ENCODE measurements around the gene CTSK.
"Not testable (repeated sequence)": the region's sequence is repeated elsewhere in the genome, so short reads cannot be mapped to it uniquely, and the experiment has no call there.

Gene CTSK

DNA sequence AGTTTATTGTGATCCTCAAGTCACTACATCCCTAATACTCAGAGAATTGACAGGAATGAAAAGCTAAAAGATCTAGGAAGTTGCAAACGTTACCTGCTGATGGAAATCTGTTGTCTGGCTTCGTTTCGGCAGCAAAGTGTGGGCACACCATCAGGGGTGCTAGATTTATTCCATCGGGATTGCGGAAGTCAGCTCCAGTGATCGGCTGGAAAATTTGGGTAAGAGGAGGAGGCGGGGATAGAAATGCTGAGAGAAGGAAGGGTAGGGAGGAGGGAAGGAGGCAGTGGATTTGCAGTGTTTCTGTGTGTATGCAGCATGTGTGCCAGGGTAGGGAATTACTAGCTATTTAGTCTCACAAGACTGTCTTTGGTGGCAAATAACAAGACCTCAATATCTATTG, at the start of gene CTSK:
TSS of gene CTSK (minus strand) at position 140 of the 400 bp plus-strand sequence. CDS start 1,455 bp downstream, outside the sequence.
- H3K36me3 Mint-ChIP-seq, result peaks cover 7% of the 10 kb centered on the region
- H3K27me3 Mint-ChIP-seq, result no peaks in the 10 kb centered on the region
- H3K27ac Mint-ChIP-seq, result no peak within 1 kb of the TSS
- no peaks in the 10 kb centered on the region for H3K9me3 Mint-ChIP-seq
- ATAC-seq, result no peak
- H3K4me3 Mint-ChIP-seq, result no peak within 1 kb of the TSS
- H3K4me1 Mint-ChIP-seq, result peaks cover 6% of the 10 kb centered on the region

DNA sequence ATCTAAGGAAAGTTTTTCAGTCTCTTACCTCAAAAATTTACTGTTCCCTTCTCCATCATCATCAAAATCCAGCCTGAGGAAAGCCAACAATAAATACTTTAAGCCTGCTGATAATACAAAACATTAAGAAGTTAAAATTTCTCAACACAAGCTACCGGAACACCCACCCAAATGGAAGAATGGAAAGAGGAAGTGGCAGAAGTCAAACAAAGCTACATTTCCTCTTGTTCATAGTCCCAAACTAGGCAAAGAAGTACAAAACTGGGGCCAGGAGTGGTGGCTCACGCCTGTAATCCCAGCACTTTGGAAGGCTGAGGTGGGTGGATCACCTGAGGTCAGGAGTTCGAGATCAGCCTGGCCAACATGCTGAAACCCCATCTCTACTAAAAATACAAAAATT, 44.7 kb upstream of the CTSK start:
- Mint-ChIP-seq H3K27ac (peak overlapping the region; percentile 57), H3K36me3 (peaks cover 39% of the 10 kb centered on the region), H3K4me1 (peaks cover 19% of the 10 kb centered on the region)
- H3K4me3 Mint-ChIP-seq, H3K9me3 Mint-ChIP-seq, H3K27me3 Mint-ChIP-seq, ATAC-seq: not testable (repeated sequence)

DNA sequence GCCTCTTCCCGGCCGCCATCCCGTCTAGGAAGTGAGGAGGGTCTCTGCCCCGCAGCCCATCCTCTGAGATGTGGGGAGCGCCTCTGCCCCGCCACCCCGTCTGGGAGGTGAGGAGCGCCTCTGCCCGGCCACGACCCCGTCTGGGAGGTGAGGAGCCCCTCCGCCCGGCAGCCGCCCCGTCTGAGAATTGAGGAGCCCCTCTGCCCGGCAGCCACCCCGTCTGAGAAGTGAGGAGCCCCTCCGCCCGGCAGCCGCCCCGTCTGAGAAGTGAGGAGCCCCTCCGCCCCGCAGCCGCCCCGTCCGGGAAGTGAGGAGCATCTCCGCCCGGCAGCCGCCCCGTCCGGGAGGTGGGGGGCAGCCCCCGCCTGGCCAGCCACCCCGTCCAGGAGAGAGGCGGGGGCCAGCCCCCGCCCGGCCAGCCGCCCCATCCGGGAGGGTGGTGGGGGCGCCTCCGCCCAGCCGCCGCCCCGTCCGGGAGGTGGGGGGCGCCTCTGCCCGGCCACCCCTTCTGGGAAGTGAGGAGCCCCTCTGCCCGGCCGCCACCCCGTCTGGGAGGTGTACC, 42.8 kb upstream of the CTSK start:
- H3K27me3 Mint-ChIP-seq, H3K9me3 Mint-ChIP-seq, ATAC-seq, H3K4me3 Mint-ChIP-seq, H3K27ac Mint-ChIP-seq: not testable (repeated sequence)
- Mint-ChIP-seq H3K36me3 (peaks cover 52% of the 10 kb centered on the region), H3K4me1 (peaks cover 24% of the 10 kb centered on the region)

DNA sequence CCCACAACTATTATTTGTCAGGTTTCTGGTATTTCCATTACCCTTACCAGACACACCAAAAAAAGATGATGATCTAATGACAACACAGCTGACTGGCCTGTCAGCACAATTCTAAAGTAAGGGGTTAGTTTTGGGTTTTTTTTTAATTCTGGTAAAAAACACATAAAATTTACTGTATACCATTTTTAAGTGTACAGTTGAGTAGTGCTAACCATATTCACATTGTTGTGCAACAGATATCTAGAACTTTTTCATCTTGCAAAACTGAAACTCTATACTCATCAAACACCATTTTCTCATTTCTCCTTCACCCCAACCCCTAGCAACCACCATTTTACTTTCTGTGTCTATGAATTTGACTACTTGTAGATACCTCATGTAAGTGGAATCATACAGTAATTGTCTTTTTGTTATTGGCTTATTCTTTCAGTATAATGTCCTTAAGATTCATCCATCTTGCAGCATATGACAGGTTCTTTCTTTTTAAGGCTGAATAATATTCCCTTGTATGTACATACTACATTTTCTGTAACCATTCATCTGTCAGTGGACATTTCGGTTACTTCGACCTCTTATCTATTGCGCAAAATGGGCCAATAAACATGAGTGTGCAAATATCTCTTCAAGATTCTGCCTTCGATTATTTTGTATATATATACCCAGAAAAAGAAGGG, 38.5 kb upstream of the CTSK start:
- no peak overlapping the region for H3K4me3 Mint-ChIP-seq
- H3K9me3 Mint-ChIP-seq, result no peaks in the 10 kb centered on the region
- peaks cover 42% of the 10 kb centered on the region for H3K36me3 Mint-ChIP-seq
- no peaks in the 10 kb centered on the region for H3K27me3 Mint-ChIP-seq
- peaks cover 5% of the 10 kb centered on the region for H3K4me1 Mint-ChIP-seq
- ATAC-seq, result no peak
- no peak overlapping the region for H3K27ac Mint-ChIP-seq

DNA sequence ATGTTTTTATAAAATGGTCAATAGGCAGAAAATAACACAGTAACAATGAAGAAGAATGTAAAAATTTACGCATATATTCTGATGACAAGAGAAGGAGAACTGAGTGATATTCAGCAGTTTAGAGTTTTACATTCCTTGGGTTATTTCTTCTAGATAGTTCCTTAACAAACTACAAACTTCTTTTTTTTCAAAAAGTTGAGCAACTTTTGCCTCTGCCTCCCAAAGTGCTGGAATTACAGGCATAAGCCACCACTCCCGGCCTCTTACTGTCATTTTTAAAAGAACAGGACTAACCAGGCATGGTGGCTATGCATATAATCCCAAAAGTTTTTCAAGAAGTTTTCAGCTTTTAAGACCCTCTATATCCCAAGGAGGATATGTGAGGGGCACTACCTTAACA, 35.4 kb upstream of the CTSK start:
- Mint-ChIP-seq H3K27ac (no peak overlapping the region), H3K36me3 (peaks cover 58% of the 10 kb centered on the region), H3K27me3 (no peaks in the 10 kb centered on the region), H3K4me3 (no peak overlapping the region), H3K4me1 (peaks cover 5% of the 10 kb centered on the region), H3K9me3 (no peaks in the 10 kb centered on the region)
- ATAC-seq, result no peak

DNA sequence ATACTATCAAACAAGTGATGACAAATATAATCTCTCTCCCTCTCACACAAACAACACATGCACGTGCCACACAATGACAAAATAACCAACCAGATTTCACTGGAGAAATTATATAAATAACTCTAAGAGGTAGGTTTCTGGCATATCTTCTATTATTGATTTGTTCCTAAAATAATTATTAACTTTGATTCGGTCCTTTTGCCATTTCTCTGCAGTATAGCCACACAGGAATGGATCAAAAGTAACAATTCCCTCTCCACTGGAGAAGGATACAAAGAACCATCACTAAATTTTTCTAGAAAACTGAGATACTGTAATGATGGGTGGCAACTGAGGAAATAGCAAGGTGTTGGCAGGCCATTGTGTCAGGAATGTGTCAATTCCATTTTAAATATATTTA, 34.9 kb upstream of the CTSK start:
- peaks cover 60% of the 10 kb centered on the region for H3K36me3 Mint-ChIP-seq
- peaks cover 5% of the 10 kb centered on the region for H3K4me1 Mint-ChIP-seq
- no peak overlapping the region for H3K27ac Mint-ChIP-seq
- no peaks in the 10 kb centered on the region for H3K9me3 Mint-ChIP-seq
- ATAC-seq, result no peak
- H3K4me3 Mint-ChIP-seq, result no peak overlapping the region
- H3K27me3 Mint-ChIP-seq, result no peaks in the 10 kb centered on the region

DNA sequence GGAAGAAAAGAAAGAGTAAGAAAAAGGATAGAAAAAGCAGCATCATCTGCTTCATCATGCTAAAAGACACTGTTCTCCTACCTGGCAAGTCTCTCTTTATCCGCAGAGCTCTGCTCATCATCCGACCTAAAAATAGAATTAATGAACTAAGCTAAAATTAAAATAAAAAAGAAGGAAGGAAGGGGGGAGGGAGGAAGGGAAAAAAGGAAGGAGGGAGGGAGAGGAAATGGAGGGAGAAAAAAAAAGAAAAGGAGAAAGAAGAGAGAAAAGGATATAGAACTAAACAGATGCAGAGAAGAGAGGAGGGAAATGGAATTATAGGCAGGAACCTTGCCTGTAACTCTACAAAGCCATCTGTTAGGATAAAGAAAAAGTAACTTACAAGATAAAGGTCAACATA, 34.3 kb upstream of the CTSK start:
- Mint-ChIP-seq H3K9me3 (no peaks in the 10 kb centered on the region), H3K27ac (no peak overlapping the region), H3K36me3 (peaks cover 60% of the 10 kb centered on the region), H3K27me3 (no peaks in the 10 kb centered on the region), H3K4me3 (no peak overlapping the region), H3K4me1 (peaks cover 5% of the 10 kb centered on the region)
- no peak for ATAC-seq

DNA sequence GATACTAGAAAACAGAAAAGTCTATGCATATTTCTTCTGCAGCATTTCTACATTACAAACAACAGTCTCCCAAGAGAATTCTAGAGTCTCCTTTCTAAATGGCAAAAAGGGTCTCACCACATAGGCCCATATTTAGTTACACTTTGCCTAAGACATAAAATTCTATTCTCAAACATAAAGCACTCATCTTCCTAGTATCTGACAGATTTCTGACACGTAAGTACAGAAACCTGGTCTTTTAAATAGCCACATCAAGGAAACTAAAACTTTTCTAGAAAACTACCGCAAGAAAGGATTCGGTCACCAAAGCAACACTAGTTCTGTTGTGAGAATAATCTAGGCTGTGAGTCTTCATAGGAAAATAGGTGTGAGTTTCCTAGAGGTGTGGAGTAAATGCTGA, 33.6 kb upstream of the CTSK start:
- ATAC-seq, result no peak
- Mint-ChIP-seq H3K27me3 (no peaks in the 10 kb centered on the region), H3K4me3 (no peak overlapping the region), H3K36me3 (peaks cover 61% of the 10 kb centered on the region), H3K4me1 (peaks cover 2% of the 10 kb centered on the region), H3K27ac (no peak overlapping the region), H3K9me3 (no peaks in the 10 kb centered on the region)

DNA sequence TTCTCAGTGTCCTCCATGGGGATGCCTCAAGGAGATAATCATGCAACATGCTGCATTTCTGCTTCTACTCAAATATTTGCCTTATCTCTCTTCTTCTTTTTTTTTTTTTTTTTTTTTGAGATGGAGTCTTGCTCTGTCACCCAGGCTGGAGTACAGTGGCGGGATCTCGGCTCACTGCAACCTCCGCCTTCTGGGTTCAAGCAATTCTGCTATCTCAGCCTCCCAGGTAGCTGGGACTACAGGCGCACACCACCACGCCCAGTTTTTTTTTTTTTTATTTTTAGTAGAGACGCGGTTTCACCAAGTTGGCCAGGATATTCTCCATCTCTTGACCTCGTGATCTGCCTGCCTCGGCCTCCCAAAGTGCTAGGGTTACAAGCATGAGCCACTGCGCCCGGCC, 32.8 kb upstream of the CTSK start:
- not testable (repeated sequence) for H3K4me1 Mint-ChIP-seq, ATAC-seq, H3K27ac Mint-ChIP-seq, H3K9me3 Mint-ChIP-seq, H3K27me3 Mint-ChIP-seq, H3K4me3 Mint-ChIP-seq
- peaks cover 63% of the 10 kb centered on the region for H3K36me3 Mint-ChIP-seq

DNA sequence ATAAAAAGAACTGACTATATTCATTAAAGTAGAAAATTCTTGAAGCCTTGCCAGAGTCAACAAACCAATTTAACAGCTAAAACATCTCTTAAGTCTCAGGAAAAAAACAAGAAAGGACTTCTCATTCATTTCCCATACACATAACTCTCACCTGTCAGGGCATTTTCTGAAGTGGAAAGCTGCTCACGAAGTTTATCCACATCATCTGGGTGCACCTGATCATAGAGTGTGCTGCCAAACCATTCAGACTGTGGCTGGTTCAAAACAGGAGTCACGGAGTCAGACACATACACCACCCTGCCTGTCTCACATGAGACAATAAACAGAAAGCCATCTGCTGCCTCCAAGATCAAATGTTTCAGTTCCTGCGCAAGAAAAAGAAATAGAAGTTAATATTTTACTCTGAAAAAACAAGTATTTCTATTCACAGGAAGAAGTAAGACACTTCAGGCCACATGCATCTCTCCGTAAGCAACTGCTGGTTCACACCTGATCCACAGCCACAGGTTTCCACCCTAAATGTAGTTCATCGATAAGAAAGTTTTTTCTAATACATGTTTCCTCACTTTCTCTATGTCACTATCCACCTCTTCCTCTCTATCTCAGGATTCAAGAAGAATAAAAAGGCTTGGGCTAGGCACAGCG, 28.2 kb upstream of the CTSK start:
- H3K27ac Mint-ChIP-seq, result no peak overlapping the region
- peaks cover 79% of the 10 kb centered on the region for H3K36me3 Mint-ChIP-seq

DNA sequence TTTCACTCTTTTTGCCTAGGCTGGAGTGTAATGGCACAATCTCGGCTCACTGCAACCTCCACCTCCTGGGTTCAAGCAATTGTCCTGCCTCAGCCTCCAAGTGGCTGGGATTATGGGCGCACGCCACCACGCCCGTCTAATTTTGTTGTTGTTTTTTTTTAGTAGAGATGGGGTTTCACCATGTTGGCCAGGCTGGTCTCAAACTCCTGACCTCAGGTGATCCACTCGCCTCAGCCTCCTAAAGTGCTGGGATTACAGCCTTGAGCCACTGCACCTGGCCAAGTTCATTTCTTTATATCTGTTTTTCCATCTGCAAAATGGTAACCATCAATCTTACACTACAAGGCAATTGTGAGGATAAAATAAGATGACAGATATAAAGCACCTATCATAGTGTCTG, 25.9 kb upstream of the CTSK start:
- not testable (repeated sequence) for H3K4me3 Mint-ChIP-seq, H3K27me3 Mint-ChIP-seq, H3K27ac Mint-ChIP-seq, H3K9me3 Mint-ChIP-seq, ATAC-seq, H3K4me1 Mint-ChIP-seq
- H3K36me3 Mint-ChIP-seq, result peaks cover 81% of the 10 kb centered on the region

More for the DNA sequence above, 28.2 kb upstream of the CTSK start:
- H3K4me3 Mint-ChIP-seq, result no peak overlapping the region
- no peaks in the 10 kb centered on the region for H3K9me3 Mint-ChIP-seq
- H3K27me3 Mint-ChIP-seq, result no peaks in the 10 kb centered on the region
- ATAC-seq, result no peak
- no peaks in the 10 kb centered on the region for H3K4me1 Mint-ChIP-seq

DNA sequence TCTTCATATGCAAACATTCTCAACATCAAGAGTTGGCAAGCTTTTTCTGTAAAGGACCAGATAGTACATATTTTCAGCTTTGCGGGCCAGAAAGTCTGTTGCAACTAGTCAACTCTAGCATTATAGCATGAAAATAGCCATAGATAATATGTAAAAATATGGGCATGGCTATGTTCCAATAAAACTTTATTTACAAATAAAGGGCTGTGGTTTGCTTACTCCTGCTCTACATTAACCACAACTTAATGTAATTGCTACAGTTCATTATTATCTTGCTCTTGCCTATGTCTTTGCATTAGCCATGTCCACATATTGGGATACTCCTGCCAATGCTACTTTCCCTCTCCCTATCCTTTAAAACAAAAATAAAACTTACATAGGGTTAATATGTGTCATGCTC, 24.5 kb upstream of the CTSK start:
- no peaks in the 10 kb centered on the region for H3K9me3 Mint-ChIP-seq
- no peak for ATAC-seq
- H3K27me3 Mint-ChIP-seq, result no peaks in the 10 kb centered on the region
- no peaks in the 10 kb centered on the region for H3K4me1 Mint-ChIP-seq
- no peak overlapping the region for H3K27ac Mint-ChIP-seq
- H3K4me3 Mint-ChIP-seq, result no peak overlapping the region
- peaks cover 76% of the 10 kb centered on the region for H3K36me3 Mint-ChIP-seq

DNA sequence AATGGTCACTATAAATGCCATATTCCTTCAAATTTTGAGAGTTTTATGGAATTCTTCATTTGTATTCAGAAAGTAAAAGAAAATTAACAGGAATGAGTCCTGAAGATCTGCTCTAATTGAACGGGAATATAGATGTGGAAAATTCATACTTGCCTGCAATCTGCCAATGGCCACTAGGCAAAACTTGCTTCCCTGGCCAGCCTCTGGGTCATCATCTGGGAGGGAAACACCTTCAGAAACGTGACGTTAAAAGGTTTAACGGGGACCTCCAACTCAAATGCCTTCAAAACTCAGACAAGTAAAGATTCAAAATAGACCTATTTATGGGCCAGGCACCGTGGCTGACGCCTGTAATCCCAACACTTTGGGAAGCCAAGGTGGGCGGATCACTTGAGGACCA, 21.7 kb upstream of the CTSK start:
- Mint-ChIP-seq H3K4me1 (no peaks in the 10 kb centered on the region), H3K4me3 (no peak overlapping the region), H3K36me3 (peaks cover 57% of the 10 kb centered on the region), H3K9me3 (no peaks in the 10 kb centered on the region), H3K27ac (no peak overlapping the region), H3K27me3 (no peaks in the 10 kb centered on the region)
- ATAC-seq, result no peak

DNA sequence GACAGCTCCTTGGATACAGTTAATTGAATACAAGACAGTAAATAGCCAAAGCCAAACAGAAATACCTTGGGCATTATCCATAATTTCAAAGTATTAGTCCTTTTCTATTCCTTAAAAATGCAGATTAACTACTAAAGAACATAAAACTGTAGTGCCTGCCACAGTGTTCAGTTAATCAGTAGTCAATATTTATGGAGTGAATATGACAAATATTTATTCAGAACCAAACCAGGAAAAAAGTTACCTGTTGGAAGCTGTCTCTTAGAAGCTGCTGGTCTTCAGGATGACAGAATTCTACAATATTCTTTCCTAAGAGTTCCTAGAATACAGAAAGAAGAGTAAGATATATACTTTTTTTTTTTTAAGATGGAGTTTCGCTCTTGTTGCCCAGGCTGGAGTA, 18.2 kb upstream of the CTSK start:
- ATAC-seq, result no peak
- H3K27me3 Mint-ChIP-seq, result no peaks in the 10 kb centered on the region
- H3K9me3 Mint-ChIP-seq, result no peaks in the 10 kb centered on the region
- H3K36me3 Mint-ChIP-seq, result peaks cover 36% of the 10 kb centered on the region
- no peak overlapping the region for H3K4me3 Mint-ChIP-seq
- H3K27ac Mint-ChIP-seq, result no peak overlapping the region
- H3K4me1 Mint-ChIP-seq, result no peaks in the 10 kb centered on the region

DNA sequence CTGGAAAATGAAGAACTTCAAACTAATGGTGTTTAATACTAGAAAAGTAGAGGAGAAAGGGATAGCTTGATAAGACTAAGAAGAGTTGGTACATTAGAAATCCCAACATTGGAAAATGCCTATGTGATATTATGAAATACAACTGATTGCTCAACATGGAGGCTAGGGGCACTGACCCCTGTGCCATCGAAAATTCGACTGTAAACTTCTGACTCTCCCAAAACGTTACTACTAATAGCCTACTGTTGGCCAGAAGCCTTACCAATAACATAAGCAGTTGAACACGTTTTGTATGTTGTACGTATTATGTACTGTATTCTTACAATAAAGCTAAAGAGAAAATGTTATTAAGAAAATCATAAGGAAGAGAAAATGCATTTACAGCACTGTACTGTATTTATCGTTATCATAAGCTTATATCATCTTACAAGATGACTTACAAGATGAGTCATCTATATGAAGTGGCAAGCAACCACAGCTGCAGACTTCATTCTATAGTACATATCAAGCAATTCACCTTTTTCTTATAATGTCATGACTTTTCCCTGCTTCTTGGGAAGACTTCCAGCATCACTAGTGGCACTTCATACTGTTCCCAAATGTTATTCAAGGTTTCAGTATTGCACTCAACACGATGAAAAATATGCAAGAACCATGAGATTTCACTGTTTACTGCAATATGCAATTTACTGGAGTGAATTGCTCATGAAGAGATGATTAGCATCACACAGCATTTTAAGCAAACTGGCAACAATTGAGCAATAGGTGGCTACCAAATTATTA, 12.9 kb upstream of the CTSK start:
- ATAC-seq, result no peak
- peaks cover 25% of the 10 kb centered on the region for H3K36me3 Mint-ChIP-seq
- H3K27ac Mint-ChIP-seq, result no peak overlapping the region
- H3K9me3 Mint-ChIP-seq, result no peaks in the 10 kb centered on the region
- no peak overlapping the region for H3K4me3 Mint-ChIP-seq
- H3K4me1 Mint-ChIP-seq, result no peaks in the 10 kb centered on the region
- H3K27me3 Mint-ChIP-seq, result no peaks in the 10 kb centered on the region
